Measurements from ENCODE around the gene ATP1A1. TPM values are rescaled to one million over a fixed set of nuclear protein-coding genes. Genes with fewer than 3 reads are reported as not detected.

Gene ATP1A1
- total and polyA plus RNA-seq, 9 of the 15 experiments (the other 6 are each of a cell fraction or from before 2014, with no cell fraction given), result 99.3 to 513 (median 234) TPM

- TF ChIP-seq HOXB6 (CRISPR knock-in tag; IDR thresholded peaks at IDR 0.05; ENCODE audit: borderline replicate concordance) (no peak), SREBF1 (IDR thresholded peaks at IDR 0.05; ENCODE audit: borderline replicate concordance, low read depth, low read length) (no peak), HLTF (IDR thresholded peaks at IDR 0.05) (no peak), PCBP1 (IDR thresholded peaks at IDR 0.05; ENCODE audit: low read depth, low read length, poor library complexity, severe bottlenecking) (no peak), PKNOX1 (IDR thresholded peaks at IDR 0.05) (peak; percentile 93), KAT2B (IDR thresholded peaks at IDR 0.05; ENCODE audit: low read depth, low read length) (no peak), KLF13 (tag; IDR thresholded peaks at IDR 0.05; ENCODE audit: borderline replicate concordance, low read depth) (no peak), NFRKB (IDR thresholded peaks at IDR 0.05; ENCODE audit: low read depth) (no peak), ZSCAN32 (CRISPR knock-in tag; IDR thresholded peaks at IDR 0.05) (no peak), ELF2 (CRISPR knock-in tag; IDR thresholded peaks at IDR 0.05) (no peak), ZNF699 (CRISPR knock-in tag; IDR thresholded peaks at IDR 0.05; ENCODE audit: insufficient replicate concordance) (no peak), PBX2 (CRISPR knock-in tag; IDR thresholded peaks at IDR 0.05; ENCODE audit: low read depth) (no peak), PBX2 (tag; conservative IDR thresholded peaks at IDR 0.05; ENCODE audit: low read depth) (peak; percentile 93), TAL1 (IDR thresholded peaks at IDR 0.05) (no peak; the same call in 1 of the 2 replicates), L3MBTL2 (IDR thresholded peaks at IDR 0.05) (no peak), ATF3 (IDR thresholded peaks at IDR 0.05) (no peak), ATF3 (CRISPR knock-in tag; conservative IDR thresholded peaks at IDR 0.05) (no peak), PATZ1 (CRISPR knock-in tag; IDR thresholded peaks at IDR 0.05; ENCODE audit: borderline replicate concordance) (no peak), TEAD2 (tag; IDR thresholded peaks at IDR 0.05) (peak; percentile 79), ZNF445 (CRISPR knock-in tag; IDR thresholded peaks at IDR 0.05; ENCODE audit: low read depth) (no peak), STAT5B (CRISPR knock-in tag; IDR thresholded peaks at IDR 0.05) (no peak), ZNF23 (CRISPR knock-in tag; IDR thresholded peaks at IDR 0.05) (no peak), SMARCB1 (IDR thresholded peaks at IDR 0.05; ENCODE audit: insufficient read length, low read depth) (no peak)
Observed at GRCh38 chr1:116335850-116336624, 37.0 kb upstream of the ATP1A1 start (continued).
